ENCODE results near the gene KANSL1L.
"Not testable (repeated sequence)": the region's sequence is repeated elsewhere in the genome, so short reads cannot be mapped to it uniquely, and the experiment has no call there.

Gene KANSL1L

GRCh38 chr2:210179351-210179990 lies 8.3 kb upstream of the KANSL1L start:
- no peak for DNase-seq (ENCODE audit: low spot score)

DNA sequence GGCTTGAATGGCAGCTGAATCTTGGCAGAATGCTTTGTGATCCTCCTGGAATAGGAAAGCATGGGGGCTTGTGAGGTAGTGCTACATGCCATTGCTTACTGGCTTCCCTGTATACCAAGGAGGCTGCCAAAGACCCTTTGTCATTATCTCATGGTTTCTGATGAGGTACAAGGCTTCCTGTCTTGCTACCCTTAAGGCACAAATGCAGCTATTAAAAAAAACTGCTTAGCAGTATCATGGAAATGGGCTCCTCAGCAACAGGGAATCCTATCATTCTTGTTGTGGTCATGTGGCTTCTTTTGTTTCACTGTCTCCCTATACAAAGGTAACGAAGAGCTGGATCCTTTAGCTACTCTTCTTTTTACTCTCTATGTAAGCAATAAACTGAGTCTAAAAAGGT lies 6.6 kb upstream of the KANSL1L start:
- DNase-seq (ENCODE audit: low spot score), result no peak

- not testable (repeated sequence) for DNase-seq (ENCODE audit: low spot score)
Measured at GRCh38 chr2:210177115-210177514, 5.9 kb upstream of the KANSL1L start.

DNA sequence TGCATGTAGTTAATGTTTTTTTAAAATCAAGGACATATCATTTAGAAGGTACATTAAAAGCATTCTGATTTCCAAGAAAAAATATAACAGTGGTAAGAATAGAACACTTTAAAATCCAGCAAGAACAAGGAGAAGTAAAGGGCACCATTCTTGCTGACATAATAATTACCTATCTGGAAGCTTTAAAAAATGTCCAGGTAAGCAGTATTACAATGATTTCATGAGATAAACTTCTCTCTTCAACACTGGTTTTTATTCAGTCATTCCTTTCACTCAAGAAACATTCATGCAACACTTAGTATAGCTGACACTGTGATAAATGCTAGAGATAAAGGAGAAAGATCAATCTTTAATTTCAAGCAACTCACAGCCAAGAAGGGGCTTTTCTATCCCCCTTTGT lies 2.9 kb upstream of the KANSL1L start:
- DNase-seq (ENCODE audit: low spot score), result no peak

GRCh38 chr2:210172219-210172575 lies 988 bp upstream of the KANSL1L start:
- DNase-seq (ENCODE audit: low spot score), result no peak

- DNase-seq (ENCODE audit: low spot score), result peak; percentile 96
Measured at GRCh38 chr2:210170446-210171303, 534 bp downstream of the KANSL1L start.

GRCh38 chr2:210170196-210170445 lies 1.1 kb downstream of the KANSL1L start:
- DNase-seq (ENCODE audit: low spot score), result no peak

GRCh38 chr2:210169516-210170195 lies 1.6 kb downstream of the KANSL1L start:
- DNase-seq (ENCODE audit: low spot score), result peak; percentile 41

DNA sequence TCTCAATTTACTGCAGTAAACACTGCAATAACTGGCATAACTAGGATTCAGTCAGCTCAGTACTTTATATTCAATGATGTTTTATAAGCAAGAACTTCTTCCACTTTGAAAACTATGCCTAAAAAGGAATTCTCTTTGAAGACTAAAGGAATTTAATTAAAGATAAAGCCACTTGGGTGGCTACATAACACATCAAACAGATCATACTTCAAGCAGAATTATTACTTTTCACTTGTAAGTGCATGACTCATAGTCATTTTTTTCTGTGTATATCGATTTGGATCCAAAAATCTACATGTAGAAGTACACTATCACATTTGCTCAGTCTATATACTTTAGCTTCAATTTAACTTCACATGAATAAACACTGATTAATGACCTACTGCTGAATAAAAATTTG lies 4.0 kb downstream of the KANSL1L start:
- peak; percentile 43 for DNase-seq (ENCODE audit: low spot score)

DNA sequence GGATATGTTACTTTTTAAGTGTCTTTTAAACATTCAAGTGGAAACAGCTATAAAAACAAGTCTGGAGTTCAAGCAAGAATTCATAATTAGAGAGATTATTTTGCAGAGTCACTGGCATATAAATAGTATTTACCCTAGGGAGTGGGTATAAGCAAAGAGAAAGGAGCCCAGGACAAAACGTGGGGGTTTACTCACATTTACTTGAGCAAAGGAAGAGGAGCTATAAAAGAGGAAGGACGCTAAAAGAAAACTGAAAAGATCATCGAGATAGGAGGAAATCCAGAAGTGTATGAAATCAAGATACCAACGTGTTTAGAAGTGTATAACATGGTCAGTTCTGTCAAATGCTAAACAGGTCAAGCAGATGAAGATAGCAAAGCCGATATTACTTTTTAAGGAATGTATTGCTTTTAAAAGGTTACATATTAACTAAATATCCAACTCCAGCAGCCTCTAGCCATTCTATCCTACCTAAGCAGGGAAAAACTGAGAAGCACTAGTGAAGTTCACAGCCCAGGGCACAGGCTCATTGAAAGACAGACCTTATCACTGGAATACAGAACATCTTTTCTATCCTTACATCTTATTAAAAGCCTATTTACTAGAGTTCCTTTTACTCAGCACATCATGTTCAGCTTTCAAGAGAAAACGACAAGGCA lies 8.6 kb downstream of the KANSL1L start:
- DNase-seq (ENCODE audit: low spot score), result no peak

GRCh38 chr2:210159059-210159458 lies 12.2 kb downstream of the KANSL1L start:
- no peak for DNase-seq (ENCODE audit: low spot score)

DNA sequence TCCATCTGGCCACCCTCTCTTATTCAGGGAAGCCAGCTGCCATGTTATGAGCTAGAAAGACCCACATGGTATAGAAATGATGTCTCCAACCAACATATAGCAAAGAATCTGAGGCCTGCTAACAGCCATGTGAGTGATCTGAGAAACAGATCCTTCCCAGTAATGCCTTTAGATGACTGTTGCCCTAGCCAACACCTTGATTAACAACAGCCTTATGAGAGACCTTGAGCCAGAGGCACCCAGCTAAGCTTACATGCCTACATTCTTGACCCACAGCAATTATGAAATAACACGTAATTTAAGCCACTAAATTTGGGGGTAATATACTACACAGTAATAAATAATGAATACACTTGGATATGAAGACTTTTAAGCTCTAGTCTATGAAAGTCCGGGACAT lies 13.0 kb downstream of the KANSL1L start:
- no peak for DNase-seq (ENCODE audit: low spot score)

DNA sequence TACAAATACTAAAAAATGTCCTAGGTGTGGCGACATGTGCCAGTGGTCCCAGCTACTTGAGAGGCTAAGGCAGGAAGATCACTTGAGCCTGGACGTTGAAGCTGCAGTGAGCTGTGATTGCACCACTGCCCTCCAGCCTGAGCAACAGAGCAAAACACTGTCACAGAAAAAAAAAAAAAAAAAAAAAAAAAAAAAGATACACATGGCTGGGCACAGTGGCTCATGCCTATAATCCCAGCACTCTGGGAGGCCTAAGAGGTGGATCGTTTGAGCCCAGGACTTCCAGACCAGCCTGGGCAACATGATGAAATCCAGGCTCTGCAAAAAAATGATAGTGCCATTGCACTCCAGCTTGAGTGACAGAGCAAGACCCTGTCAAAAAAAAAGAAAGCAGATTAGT lies 13.7 kb downstream of the KANSL1L start:
- DNase-seq (ENCODE audit: low spot score), result no peak

GRCh38 chr2:210147614-210148013 lies 23.6 kb downstream of the KANSL1L start:
- DNase-seq (ENCODE audit: low spot score), result no peak

- no peak for DNase-seq (ENCODE audit: low spot score)
Measured at GRCh38 chr2:210132239-210132638, 39.0 kb downstream of the KANSL1L start.

DNA sequence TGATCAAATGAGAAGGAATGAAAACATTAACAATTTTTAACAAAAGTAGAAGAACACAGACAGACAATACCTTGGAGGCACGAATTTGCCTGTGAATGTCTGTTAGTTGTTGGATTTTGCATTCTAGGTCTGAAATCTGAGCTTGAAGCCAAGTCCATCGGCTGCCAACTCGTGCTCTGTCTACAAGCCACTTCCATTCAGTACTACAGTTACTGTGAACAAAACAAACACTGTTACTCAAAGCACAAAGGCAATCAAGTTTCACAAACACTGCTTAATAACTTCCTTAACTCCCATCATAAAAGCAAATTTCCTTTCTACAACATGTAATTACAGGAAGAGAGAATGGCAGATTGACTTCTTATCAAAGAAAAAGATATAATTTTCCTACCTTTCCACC lies 42.2 kb downstream of the KANSL1L start:
- DNase-seq (ENCODE audit: low spot score), result peak; percentile 3

- DNase-seq (ENCODE audit: low spot score), result no peak
Measured at GRCh38 chr2:210113614-210114235, 57.5 kb downstream of the KANSL1L start.

GRCh38 chr2:210112871-210113270 lies 58.3 kb downstream of the KANSL1L start:
- no peak for DNase-seq (ENCODE audit: low spot score)

DNA sequence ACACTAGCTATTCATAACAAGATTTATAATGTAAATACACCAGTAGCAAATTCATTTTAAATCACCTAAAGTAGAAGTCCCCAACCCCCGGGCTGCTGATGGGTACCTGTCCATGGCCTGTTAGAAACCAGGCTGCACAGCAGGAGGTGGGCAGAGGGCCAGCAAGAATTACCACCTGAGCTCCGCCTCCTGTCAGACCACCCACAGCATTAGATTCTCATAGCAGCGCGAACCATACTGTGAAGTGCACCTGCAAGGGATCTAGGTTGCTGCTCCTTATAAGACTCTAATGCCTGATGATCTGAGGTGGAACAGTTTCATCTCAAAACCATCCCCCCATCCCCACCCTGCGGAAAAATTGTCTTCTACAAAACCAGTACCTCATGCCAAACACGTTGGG lies 71.3 kb downstream of the KANSL1L start:
- no peak for DNase-seq (ENCODE audit: low spot score)

DNA sequence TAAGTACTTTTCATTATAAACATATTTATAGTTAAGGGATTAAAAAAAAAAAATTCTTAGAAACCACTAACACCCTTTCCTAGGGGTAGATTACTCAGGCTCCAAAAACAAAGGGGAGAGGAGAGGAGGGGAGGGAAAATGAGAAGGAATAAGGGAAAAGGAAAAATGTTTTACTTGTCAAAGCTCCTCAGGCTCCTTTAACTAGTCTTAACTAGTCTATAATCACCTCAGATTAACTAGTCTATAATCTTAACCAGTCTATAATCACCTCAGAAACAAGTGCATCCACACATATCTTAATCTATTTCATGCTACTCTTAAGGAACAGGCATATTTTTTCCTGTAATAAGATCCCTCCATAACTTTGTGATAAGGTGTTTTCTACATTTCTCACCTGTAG lies 76.4 kb downstream of the KANSL1L start:
- no peak for DNase-seq (ENCODE audit: low spot score)

DNA sequence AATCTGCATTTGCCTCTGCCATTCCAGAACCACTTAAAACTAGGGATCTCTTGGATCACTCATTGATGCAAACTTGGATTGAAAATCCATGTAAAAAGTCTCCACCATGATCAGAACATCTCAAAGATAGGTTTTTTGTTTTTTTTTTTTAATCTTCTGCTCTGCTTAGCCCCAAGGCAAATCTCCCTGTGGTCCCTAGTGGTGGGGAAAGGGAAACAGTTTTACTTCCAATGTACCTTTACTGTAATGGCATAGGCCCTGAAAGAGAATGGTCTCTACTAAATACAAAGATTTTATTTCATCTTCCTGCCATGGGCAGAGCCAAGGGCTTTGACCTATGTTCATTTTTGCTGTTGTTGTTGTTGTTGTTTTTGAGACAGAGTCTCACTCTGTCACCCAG lies 78.4 kb downstream of the KANSL1L start:
- DNase-seq (ENCODE audit: low spot score), result no peak

- no peak for DNase-seq (ENCODE audit: low spot score)
Measured at GRCh38 chr2:210086930-210087329, 84.3 kb downstream of the KANSL1L start.
